Activated CD4-positive, alpha-beta T cell treated with anti-CD3 and anti-CD28 coated beads, Interleukin-2, amount 10 ng/mL, durations not matched to agents 7 days and 5 days (primary cell): ENCODE results near the gene ACRBP. TPM values are rescaled to one million over a fixed set of nuclear protein-coding genes. Genes with fewer than 3 reads are reported as not detected.

Source experiments
- CTCF ChIA-PET: fragments of 350-600 bp; sonication (Branson Sonifier 250); formaldehyde crosslinking; loops from one replicate; lab custom pipeline; 2021; ENCODE audit warnings: antibody characterized with exemption; lab: Charles Lee
- POLR2A ChIA-PET: fragments of 350-600 bp; sonication (Branson Sonifier 250); formaldehyde crosslinking; loops from one replicate; lab custom pipeline; 2021; ENCODE audit warnings: antibody characterized with exemption; lab: Charles Lee
- DNase-seq: peaks from one replicate; pipeline ENCODE4 v3.0.0-alpha.2; 2020
- H3K27ac Mint-ChIP-seq: one replicate; pipeline ENCODE4 v1.8.0; 2021; ENCODE audit warnings: mild to moderate bottlenecking, moderate library complexity, mixed read lengths
- H3K27me3 Mint-ChIP-seq: one replicate; pipeline ENCODE4 v1.8.0; 2021; ENCODE audit warnings: mixed read lengths
- H3K36me3 Mint-ChIP-seq: one replicate; pipeline ENCODE4 v1.8.0; 2021; ENCODE audit warnings: low read depth, mixed read lengths
- H3K4me1 Mint-ChIP-seq: one replicate; pipeline ENCODE4 v1.8.0; 2021; ENCODE audit warnings: mixed read lengths
- H3K4me3 Mint-ChIP-seq: one replicate; pipeline ENCODE4 v1.8.0; 2021; ENCODE audit warnings: mild to moderate bottlenecking, moderate library complexity, mixed read lengths
- H3K9me3 Mint-ChIP-seq: one replicate; pipeline ENCODE4 v1.8.0; 2021; ENCODE audit warnings: mixed read lengths
- total RNA-seq, 2 experiments: library from RNA; stranded (reverse); gene quantifications; one replicate each; pipeline ENCODE4 v1.2.3, GENCODE V29; 2021

The ACRBP gene
- total RNA-seq, 2 experiments from 2014 or later = 1.6 to 2.6 TPM

GRCh38 chr12:6627616-6628015, 19.6 kb downstream of the ACRBP start:
- peak; percentile 61 for DNase-seq
- peaks cover 2% of the 10 kb centered on the region for H3K36me3 Mint-ChIP-seq
- H3K9me3 Mint-ChIP-seq = no peaks in the 10 kb centered on the region
- ChIA-PET CTCF (interaction anchor here (0.7 to 1.8 kb wide), 4 partner anchors 9 to 197 kb away, joined by 3 to 4 read pairs (median 3); no protein-coding TSS in a partner anchor), POLR2A (no interaction called here)
- H3K4me1 Mint-ChIP-seq = peaks cover 51% of the 10 kb centered on the region
- peak overlapping the region; percentile 92 for H3K27ac Mint-ChIP-seq
- H3K4me3 Mint-ChIP-seq = peak overlapping the region; percentile 81
- H3K27me3 Mint-ChIP-seq = no peaks in the 10 kb centered on the region

GRCh38 chr12:6626654-6627283, 20.5 kb downstream of the ACRBP start:
- Mint-ChIP-seq H3K36me3 (no peaks in the 10 kb centered on the region), H3K9me3 (no peaks in the 10 kb centered on the region), H3K27ac (peak overlapping the region; percentile 92), H3K4me1 (peaks cover 42% of the 10 kb centered on the region), H3K27me3 (no peaks in the 10 kb centered on the region), H3K4me3 (peak overlapping the region; percentile 81)
- no peak for DNase-seq
- ChIA-PET CTCF (interaction anchor here (1.1 kb wide), 1 partner anchor 8 kb away, joined by 3 read pairs; no protein-coding TSS in a partner anchor), POLR2A (no interaction called here)

GRCh38 chr12:6620885-6621274, 26.4 kb downstream of the ACRBP start:
- peak overlapping the region; percentile 30 for H3K4me3 Mint-ChIP-seq
- H3K36me3 Mint-ChIP-seq = peaks cover 5% of the 10 kb centered on the region
- no peak for DNase-seq
- no peaks in the 10 kb centered on the region for H3K27me3 Mint-ChIP-seq
- no peaks in the 10 kb centered on the region for H3K9me3 Mint-ChIP-seq
- POLR2A ChIA-PET = no interaction called here
- H3K4me1 Mint-ChIP-seq = peaks cover 23% of the 10 kb centered on the region
- CTCF ChIA-PET = interaction anchor here (0.6 to 2.6 kb wide), 13 partner anchors 8 to 1463 kb away, joined by 3 to 11 read pairs (median 4); partner anchors contain the start of genes CD4 and ZNF384
- H3K27ac Mint-ChIP-seq = peak overlapping the region; percentile 78

- POLR2A ChIA-PET = no interaction called here
- Mint-ChIP-seq H3K36me3 (peaks cover 5% of the 10 kb centered on the region), H3K27ac (peak overlapping the region; percentile 78), H3K9me3 (no peaks in the 10 kb centered on the region), H3K27me3 (no peaks in the 10 kb centered on the region), H3K4me1 (peaks cover 25% of the 10 kb centered on the region), H3K4me3 (no peak overlapping the region)
- DNase-seq = peak; percentile 57
- CTCF ChIA-PET = interaction anchor here (0.6 to 2.6 kb wide), 17 partner anchors 8 to 1463 kb away, joined by 3 to 16 read pairs (median 3); partner anchors contain the start of genes CD4 and ZNF384
These were observed 26.9 kb downstream of the ACRBP start for GRCh38 chr12:6620137-6620884.

GRCh38 chr12:6618483-6619225, 28.6 kb downstream of the ACRBP start:
- Mint-ChIP-seq H3K4me1 (peaks cover 37% of the 10 kb centered on the region), H3K27me3 (no peaks in the 10 kb centered on the region), H3K36me3 (peaks cover 5% of the 10 kb centered on the region), H3K27ac (no peak overlapping the region), H3K9me3 (no peaks in the 10 kb centered on the region), H3K4me3 (no peak overlapping the region)
- ChIA-PET CTCF (interaction anchor here (0.9 to 2.6 kb wide), 4 partner anchors 9 to 79 kb away, joined by 3 to 16 read pairs (median 7); partner anchors contain the start of gene ZNF384), POLR2A (no interaction called here)
- DNase-seq = no peak

- H3K27me3 Mint-ChIP-seq = no peaks in the 10 kb centered on the region
- no peak for DNase-seq
- ChIA-PET POLR2A (no interaction called here), CTCF (interaction anchor here (0.6 to 1.0 kb wide), 3 partner anchors 29 to 153 kb away, joined by 3 to 6 read pairs (median 4); no protein-coding TSS in a partner anchor)
- H3K4me3 Mint-ChIP-seq = no peak overlapping the region
- peaks cover 3% of the 10 kb centered on the region for H3K36me3 Mint-ChIP-seq
- peaks cover 54% of the 10 kb centered on the region for H3K4me1 Mint-ChIP-seq
- H3K9me3 Mint-ChIP-seq = no peaks in the 10 kb centered on the region
- peak overlapping the region; percentile 20 for H3K27ac Mint-ChIP-seq
These were observed 31.4 kb downstream of the ACRBP start for GRCh38 chr12:6615802-6616201.

GRCh38 chr12:6614513-6615172, 32.6 kb downstream of the ACRBP start:
- peaks cover 53% of the 10 kb centered on the region for H3K4me1 Mint-ChIP-seq
- DNase-seq = no peak
- H3K27ac Mint-ChIP-seq = peak overlapping the region; percentile 60
- ChIA-PET POLR2A (no interaction called here), CTCF (interaction anchor here (0.7 to 1.8 kb wide), 5 partner anchors 9 to 258 kb away, joined by 3 to 6 read pairs (median 5); partner anchors contain the start of gene SPSB2)
- H3K27me3 Mint-ChIP-seq = no peaks in the 10 kb centered on the region
- no peaks in the 10 kb centered on the region for H3K36me3 Mint-ChIP-seq
- H3K4me3 Mint-ChIP-seq = no peak overlapping the region
- H3K9me3 Mint-ChIP-seq = no peaks in the 10 kb centered on the region

- Mint-ChIP-seq H3K27me3 (no peaks in the 10 kb centered on the region), H3K4me1 (peaks cover 51% of the 10 kb centered on the region)
- peak; percentile 52 for DNase-seq
These were observed 33.3 kb downstream of the ACRBP start for GRCh38 chr12:6613776-6614512.

GRCh38 chr12:6613015-6613775, 34.0 kb downstream of the ACRBP start:
- POLR2A ChIA-PET = interaction anchor here (0.6 to 1.3 kb wide), 3 partner anchors 19 to 327 kb away, joined by 3 to 4 read pairs (median 3); no protein-coding TSS in a partner anchor
- Mint-ChIP-seq H3K4me1 (peaks cover 51% of the 10 kb centered on the region), H3K9me3 (no peaks in the 10 kb centered on the region), H3K36me3 (no peaks in the 10 kb centered on the region), H3K27me3 (no peaks in the 10 kb centered on the region), H3K4me3 (peak overlapping the region; percentile 21), H3K27ac (peak overlapping the region; percentile 90)
- DNase-seq = peak; percentile 64
- CTCF ChIA-PET = interaction anchor here (0.6 to 1.8 kb wide), 10 partner anchors 8 to 259 kb away, joined by 3 to 6 read pairs (median 4); partner anchors contain the start of gene SPSB2

More at GRCh38 chr12:6613776-6614512, 33.3 kb downstream of the ACRBP start:
- no peak overlapping the region for H3K4me3 Mint-ChIP-seq
- no peaks in the 10 kb centered on the region for H3K36me3 Mint-ChIP-seq
- CTCF ChIA-PET = interaction anchor here (0.7 to 1.8 kb wide), 4 partner anchors 11 to 259 kb away, joined by 3 to 6 read pairs (median 4); partner anchors contain the start of gene SPSB2
- H3K27ac Mint-ChIP-seq = peak overlapping the region; percentile 60
- POLR2A ChIA-PET = interaction anchor here (0.6 kb wide), 2 partner anchors 72 to 326 kb away, joined by 3 read pairs; no protein-coding TSS in a partner anchor
- no peaks in the 10 kb centered on the region for H3K9me3 Mint-ChIP-seq

- ChIA-PET POLR2A (interaction anchor here (1.3 kb wide), 1 partner anchor 20 kb away, joined by 4 read pairs; no protein-coding TSS in a partner anchor), CTCF (interaction anchor here (0.6 to 1.8 kb wide), 10 partner anchors 8 to 260 kb away, joined by 3 to 6 read pairs (median 4); partner anchors contain the start of gene SPSB2)
- DNase-seq = no peak
- Mint-ChIP-seq H3K27ac (peak overlapping the region; percentile 90), H3K4me1 (peaks cover 48% of the 10 kb centered on the region), H3K27me3 (no peaks in the 10 kb centered on the region), H3K4me3 (peak overlapping the region; percentile 48), H3K9me3 (no peaks in the 10 kb centered on the region), H3K36me3 (no peaks in the 10 kb centered on the region)
These were observed 34.6 kb downstream of the ACRBP start for GRCh38 chr12:6612652-6613014.
